HepG2 (cell line): Measurements from ENCODE around the gene TIFAB. TPM values are rescaled to one million over a fixed set of nuclear protein-coding genes. Genes with fewer than 3 reads are reported as not detected.
A peak's percentile ranks its signal among the peaks of the same experiment; 100 is the strongest.

ENCODE experiments used
- ADNP ChIP-seq: sonication (generic); formaldehyde crosslinking; IDR thresholded peaks from 2 replicates; pipeline ENCODE4 v1.4.0; 2020; ENCODE audit warnings: missing genetic modification reagents
- KAT7 ChIP-seq: IDR thresholded peaks from 2 replicates; pipeline ENCODE4 v1.6.1; 2018; ENCODE audit warnings: borderline replicate concordance, missing compliant biosample characterization
- MIXL1 ChIP-seq: IDR thresholded peaks from 2 replicates; pipeline ENCODE4 v1.6.1; 2016
- MLXIP ChIP-seq: sonication (generic); formaldehyde crosslinking; IDR thresholded peaks from 2 replicates; pipeline ENCODE4 v1.9.0; 2021; ENCODE audit warnings: missing genetic modification reagents, borderline replicate concordance
- MYPOP ChIP-seq: sonication (generic); formaldehyde crosslinking; IDR thresholded peaks from 2 replicates; pipeline ENCODE4 v1.8.1; 2023; ENCODE audit warnings: mild to moderate bottlenecking, moderate library complexity, missing genetic modification reagents
- NR2F1 ChIP-seq, 2 experiments: fragments of 450-650 bp in 1 of 2; formaldehyde crosslinking in 1 of 2; IDR thresholded peaks; 2 replicates each; pipeline versions ENCODE4 v1.5.0 to v1.6.1; 2016 to 2020; ENCODE audit warnings: mild to moderate bottlenecking in 1 of 2, missing compliant biosample characterization in 1 of 2, missing genetic modification reagents in 1 of 2, moderate library complexity in 1 of 2
- PHF20 ChIP-seq: sonication (generic); formaldehyde crosslinking; IDR thresholded peaks from 2 replicates; pipeline ENCODE4 v1.5.0; 2020; ENCODE audit warnings: mild to moderate bottlenecking, missing genetic modification reagents
- USF2 ChIP-seq, 2 experiments: sonication (generic) in 1 of 2; formaldehyde crosslinking in 1 of 2; IDR thresholded peaks; 2 replicates each; pipeline versions ENCODE4 v1.5.1 to v1.6.1; 2011 to 2020; ENCODE audit warnings: borderline replicate concordance in 1 of 2, low read depth in 1 of 2, low read length in 1 of 2, mild to moderate bottlenecking in 1 of 2, missing genetic modification reagents in 1 of 2, moderate library complexity in 1 of 2
- ZBTB38 ChIP-seq: sonication (generic); formaldehyde crosslinking; IDR thresholded peaks from 2 replicates; pipeline ENCODE4 v1.5.1; 2020; ENCODE audit warnings: mild to moderate bottlenecking, missing genetic modification reagents
- ZFP36L2 ChIP-seq: sonication (generic); formaldehyde crosslinking; IDR thresholded peaks from 2 replicates; pipeline ENCODE4 v1.4.0; 2020; ENCODE audit warnings: missing genetic modification reagents
- ZIK1 ChIP-seq: sonication (generic); formaldehyde crosslinking; IDR thresholded peaks from 2 replicates; pipeline ENCODE4 v1.5.0; 2020; ENCODE audit warnings: mild to moderate bottlenecking, low read depth, missing genetic modification reagents, borderline replicate concordance
- ZNF143 ChIP-seq: sonication (generic); formaldehyde crosslinking; IDR thresholded peaks from 2 replicates; pipeline ENCODE4 v1.4.0; 2020; ENCODE audit warnings: missing genetic modification reagents
- ZNF281 ChIP-seq: sonication (generic); formaldehyde crosslinking; IDR thresholded peaks from 2 replicates; pipeline ENCODE4 v1.4.0; 2020; ENCODE audit warnings: missing genetic modification reagents, borderline replicate concordance
- ZNF580 ChIP-seq: IDR thresholded peaks from 2 replicates; pipeline ENCODE4 v1.6.1; 2016; ENCODE audit warnings: low read depth, borderline replicate concordance
- ZNF589 ChIP-seq: sonication (generic); formaldehyde crosslinking; conservative IDR thresholded peaks from 2 replicates; pipeline ENCODE4 v1.8.0; 2022; ENCODE audit warnings: mild to moderate bottlenecking, moderate library complexity, missing genetic modification reagents
- ZNF766 ChIP-seq: sonication (generic); formaldehyde crosslinking; IDR thresholded peaks from 2 replicates; pipeline ENCODE4 v1.5.0; 2020; ENCODE audit warnings: missing genetic modification reagents, borderline replicate concordance
- polyA plus RNA-seq, 8 experiments: library from polyadenylated mRNA; depleted of rRNA in 3 of 8; stranded (reverse) in 7 of 8; unstranded in 1 of 8; fragments of >200 nt; fragmentation: Illumina TruSeq in 4 of 8; extraction: Trizol in 4 of 8; gene quantifications; 2 replicates each; pipeline versions ENCODE4 v1.2.1 to v1.2.3, GENCODE V29; 2011 to 2016; ENCODE audit warnings: low read depth in 4 of 8, missing spikeins in 1 of 8, mixed read lengths in 1 of 8; ENCODE audit not compliant: insufficient read depth in 1 of 8
- total RNA-seq, 5 experiments: library from RNA; depleted of rRNA; stranded (reverse); fragments of >200 nt; fragmentation: Illumina TruSeq; extraction: Trizol; gene quantifications; 2 replicates each; pipeline ENCODE4 v1.2.3, GENCODE V29; 2016; ENCODE audit warnings: low read depth in 1 of 5

The TIFAB gene
- total and polyA plus RNA-seq, 2 of the 13 experiments (the other 11 are each of a cell fraction or from before 2014, with no cell fraction given): not detected

GRCh38 chr5:135398855-135399793 is 53.0 kb downstream of the TIFAB start, which contains the start of gene MACROH2A1 (continued):
- TF ChIP-seq ZBTB38 (CRISPR knock-in tag): peak; percentile 88; the same call in 1 of the 2 replicates
- TF ChIP-seq NR2F1 (CRISPR knock-in tag; IDR thresholded peaks at IDR 0.05): peak; percentile 69 to 96
- peak; percentile 26; the same call in 1 of the 2 replicates for TF ChIP-seq KAT7 (CRISPR knock-in tag)
- peak; percentile 31; the same call in 1 of the 2 replicates for TF ChIP-seq ZNF580 (CRISPR knock-in tag)
- peak; percentile 60; the same call in 1 of the 2 replicates for TF ChIP-seq ZNF766 (CRISPR knock-in tag)
- no peak for TF ChIP-seq MIXL1 (CRISPR knock-in tag)
- no peak for TF ChIP-seq MLXIP (CRISPR knock-in tag)
- TF ChIP-seq ZNF589 (CRISPR knock-in tag): 0 out of 2 replicates have a peak, but pooled peaks have one; percentile 38
- peak; percentile 45; the same call in 1 of the 2 replicates for TF ChIP-seq ZIK1 (CRISPR knock-in tag)
- TF ChIP-seq USF2 (IDR thresholded peaks at IDR 0.05; ENCODE audit: low read depth, low read length): no peak
- no peak for TF ChIP-seq USF2 (CRISPR knock-in tag; IDR thresholded peaks at IDR 0.05; ENCODE audit: borderline replicate concordance)
- peak; percentile 27; the same call in 1 of the 2 replicates for TF ChIP-seq ZNF281 (CRISPR knock-in tag)
- 0 out of 2 replicates have a peak, but pooled peaks have one; percentile 53 for TF ChIP-seq ZFP36L2
- peak; percentile 14; the same call in 1 of the 2 replicates for TF ChIP-seq MYPOP (CRISPR knock-in tag)
- peak; percentile 67 for TF ChIP-seq PHF20
- peak; percentile 88 for TF ChIP-seq ZNF143 (CRISPR knock-in tag)
- TF ChIP-seq ADNP (CRISPR knock-in tag): no peak; the same call in 1 of the 2 replicates
